Lung microvascular endothelial cell (primary cell): ENCODE measurements around the gene ZDHHC22. TPM values are rescaled to one million over a fixed set of nuclear protein-coding genes. Genes with fewer than 3 reads are reported as not detected.

Experiments
- DNase-seq, 2 donors: peaks; one replicate each; pipeline versions ENCODE4 v3.0.0 to v3.0.0-alpha.2; 2010; ENCODE audit warnings: low read depth in 2 of 2
- total RNA-seq: library from RNA; depleted of rRNA; stranded (reverse); fragments of >200 nt; gene quantifications from 2 replicates; pipeline ENCODE4 v1.2.1, GENCODE V29; 2014

The ZDHHC22 gene
- total RNA-seq, 1 donor from 2014 or later = not detected

GRCh38 chr14:77105145-77105939 lies 36.2 kb downstream of the ZDHHC22 start:
- DNase-seq = no peak

- no peak for DNase-seq
Measured at GRCh38 chr14:77104393-77104792, 37.2 kb downstream of the ZDHHC22 start.

GRCh38 chr14:77103951-77104350 lies 37.6 kb downstream of the ZDHHC22 start:
- DNase-seq = no peak

GRCh38 chr14:77103475-77103874 lies 38.1 kb downstream of the ZDHHC22 start:
- DNase-seq = no peak

- no peak for DNase-seq
Measured at GRCh38 chr14:77102154-77102553, 39.4 kb downstream of the ZDHHC22 start.

GRCh38 chr14:77100961-77101360 lies 40.6 kb downstream of the ZDHHC22 start:
- peak; percentile 43 to 55 for DNase-seq

- peak in 1 of 2 donors; percentile 62 for DNase-seq
Measured at GRCh38 chr14:77099425-77100167, 42.0 kb downstream of the ZDHHC22 start.

GRCh38 chr14:77098529-77099353 lies 42.9 kb downstream of the ZDHHC22 start:
- DNase-seq = peak in 1 of 2 donors; percentile 46

GRCh38 chr14:77097700-77098528 lies 43.7 kb downstream of the ZDHHC22 start, which contains the start of gene CIPC:
Gene CIPC, plus strand, starts transcription at chr14:77098258. Its CDS starts 7,451 bp downstream, at chr14:77105709.
- peak; percentile 99 for DNase-seq

GRCh38 chr14:77097006-77097699 lies 44.4 kb downstream of the ZDHHC22 start:
- peak in 1 of 2 donors; percentile 69 for DNase-seq

- peak; percentile 84 to 85 for DNase-seq
Measured at GRCh38 chr14:77094672-77095284, 46.8 kb downstream of the ZDHHC22 start.

- no peak for DNase-seq
Measured at GRCh38 chr14:77092676-77093075, 48.9 kb downstream of the ZDHHC22 start.

- DNase-seq = no peak
Measured at GRCh38 chr14:77091518-77091917, 50.1 kb downstream of the ZDHHC22 start.

- no peak for DNase-seq
Measured at GRCh38 chr14:77088645-77089044, 52.9 kb downstream of the ZDHHC22 start.

- DNase-seq = no peak
Measured at GRCh38 chr14:77088219-77088618, 53.4 kb downstream of the ZDHHC22 start.

GRCh38 chr14:77087631-77088030 lies 54.0 kb downstream of the ZDHHC22 start:
- DNase-seq = no peak

- DNase-seq = no peak
Measured at GRCh38 chr14:77086951-77087350, 54.6 kb downstream of the ZDHHC22 start.

GRCh38 chr14:77086017-77086727 lies 55.4 kb downstream of the ZDHHC22 start:
- DNase-seq = peak; percentile 30 to 46

GRCh38 chr14:77085538-77085937 lies 56.1 kb downstream of the ZDHHC22 start:
- DNase-seq = no peak
